Left ventricle myocardium inferior (tissue), 1 donor: Measurements from ENCODE around the gene ANKRD17. TPM values are rescaled to one million over a fixed set of nuclear protein-coding genes. Genes with fewer than 3 reads are reported as not detected.
A peak's percentile ranks its signal among the peaks of the same experiment; 100 is the strongest.

Experiments used
- DNase-seq: peaks from one replicate; pipeline ENCODE4 v3.0.0-alpha.2; 2020
- H3K27ac ChIP-seq: fragments of 200-600 bp; replicated peaks from 2 replicates; pipeline ENCODE4 v1.8.0; 2021
- H3K27me3 ChIP-seq: fragments of 200-600 bp; 2 replicates; pipeline ENCODE4 v1.8.0; 2021; ENCODE audit warnings: low read depth
- H3K36me3 ChIP-seq: fragments of 200-600 bp; 2 replicates; pipeline ENCODE4 v1.8.0; 2021
- H3K4me1 ChIP-seq: fragments of 200-600 bp; 2 replicates; pipeline ENCODE4 v1.8.0; 2021
- H3K4me3 ChIP-seq: fragments of 200-600 bp; 2 replicates; pipeline ENCODE4 v1.8.0; 2021; ENCODE audit warnings: mild to moderate bottlenecking, moderate library complexity
- H3K9me3 ChIP-seq: fragments of 200-600 bp; replicated peaks from 2 replicates; pipeline ENCODE4 v1.8.0; 2021
- intact Hi-C: fragments of 100-400 bp; cut with micrococcal nuclease; formaldehyde crosslinking; loops from one replicate; pipeline ENCODE4 v1.11.0; 2022
- total RNA-seq: library from RNA; stranded (reverse); fragmentation: NEBNext Ultra II Directional; extraction: Animal tissue kit (Norgen Biotek cat#: 25700); gene quantifications from one replicate; pipeline ENCODE4 v1.2.1, GENCODE V29; 2021
- TF ChIP-seq, protein P1 (sequence below): fragments of 200-600 bp; IDR thresholded peaks from 2 replicates; pipeline ENCODE4 v1.8.0; 2021; ENCODE audit warnings: antibody characterized with exemption, mild to moderate bottlenecking, borderline replicate concordance
- donor health status: DM: no; HTN: yes; CAD: no; lungs with severe emphysema.

Gene ANKRD17
- total RNA-seq, 1 donor from 2014 or later = 54.1 TPM

DNA sequence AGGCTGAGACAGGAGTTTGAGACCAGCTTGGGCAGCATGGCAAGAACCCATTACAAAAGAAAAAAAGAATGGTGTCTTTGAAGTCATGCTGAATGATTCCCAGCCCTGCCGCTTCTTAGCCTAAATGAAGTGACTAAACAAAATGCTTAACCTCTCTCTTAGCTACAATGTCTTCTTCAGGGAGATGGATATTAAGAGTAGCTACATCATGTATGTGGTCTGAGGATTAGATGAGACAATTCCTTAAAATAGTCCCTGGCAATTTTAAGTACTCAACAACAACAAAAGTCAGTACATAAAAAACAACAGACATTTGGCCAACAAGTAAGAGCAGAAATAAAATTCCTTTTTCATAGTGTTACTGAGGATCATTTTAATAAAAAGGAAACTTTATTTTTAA lies 124.8 kb downstream of the ANKRD17 start:
- Histone ChIP-seq H3K4me3 (no peak overlapping the region), H3K4me1 (no peaks in the 10 kb centered on the region)
- no peak for DNase-seq

DNA sequence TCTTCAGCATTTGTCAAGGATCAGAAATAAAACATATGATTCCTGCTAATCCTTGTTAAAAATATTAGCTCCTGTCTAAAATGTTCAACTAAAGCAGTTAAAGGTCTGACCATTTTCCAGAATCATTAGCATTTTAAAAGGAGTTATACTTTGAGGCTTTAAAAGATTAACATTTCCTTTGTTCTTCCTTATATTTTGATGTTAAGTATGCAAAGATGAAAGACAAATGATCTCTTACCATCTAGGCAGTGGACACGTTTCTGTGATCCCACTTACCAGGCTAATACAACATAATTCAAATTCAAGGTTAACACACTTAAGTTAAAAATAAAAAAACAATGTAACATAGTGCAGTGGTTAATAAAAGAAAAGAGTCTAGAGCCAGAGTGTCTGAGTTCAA lies 127.3 kb downstream of the ANKRD17 start:
- no peaks in the 10 kb centered on the region for H3K27me3 ChIP-seq
- intact Hi-C loops = no loop called here
- no peaks in the 10 kb centered on the region for H3K9me3 ChIP-seq
- no peaks in the 10 kb centered on the region for H3K4me1 ChIP-seq
- TF ChIP-seq, protein P1, sequence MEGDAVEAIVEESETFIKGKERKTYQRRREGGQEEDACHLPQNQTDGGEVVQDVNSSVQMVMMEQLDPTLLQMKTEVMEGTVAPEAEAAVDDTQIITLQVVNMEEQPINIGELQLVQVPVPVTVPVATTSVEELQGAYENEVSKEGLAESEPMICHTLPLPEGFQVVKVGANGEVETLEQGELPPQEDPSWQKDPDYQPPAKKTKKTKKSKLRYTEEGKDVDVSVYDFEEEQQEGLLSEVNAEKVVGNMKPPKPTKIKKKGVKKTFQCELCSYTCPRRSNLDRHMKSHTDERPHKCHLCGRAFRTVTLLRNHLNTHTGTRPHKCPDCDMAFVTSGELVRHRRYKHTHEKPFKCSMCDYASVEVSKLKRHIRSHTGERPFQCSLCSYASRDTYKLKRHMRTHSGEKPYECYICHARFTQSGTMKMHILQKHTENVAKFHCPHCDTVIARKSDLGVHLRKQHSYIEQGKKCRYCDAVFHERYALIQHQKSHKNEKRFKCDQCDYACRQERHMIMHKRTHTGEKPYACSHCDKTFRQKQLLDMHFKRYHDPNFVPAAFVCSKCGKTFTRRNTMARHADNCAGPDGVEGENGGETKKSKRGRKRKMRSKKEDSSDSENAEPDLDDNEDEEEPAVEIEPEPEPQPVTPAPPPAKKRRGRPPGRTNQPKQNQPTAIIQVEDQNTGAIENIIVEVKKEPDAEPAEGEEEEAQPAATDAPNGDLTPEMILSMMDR = no peak
- no peak overlapping the region for H3K27ac ChIP-seq
- peaks cover 58% of the 10 kb centered on the region for H3K36me3 ChIP-seq
- no peak for DNase-seq
- H3K4me3 ChIP-seq = no peak overlapping the region

More for the DNA sequence above, 124.8 kb downstream of the ANKRD17 start:
- H3K9me3 ChIP-seq = no peaks in the 10 kb centered on the region
- no peaks in the 10 kb centered on the region for H3K27me3 ChIP-seq
- H3K27ac ChIP-seq = no peak overlapping the region
- H3K36me3 ChIP-seq = peaks cover 76% of the 10 kb centered on the region
- TF ChIP-seq, protein P1 = no peak
- intact Hi-C loops = no loop called here

DNA sequence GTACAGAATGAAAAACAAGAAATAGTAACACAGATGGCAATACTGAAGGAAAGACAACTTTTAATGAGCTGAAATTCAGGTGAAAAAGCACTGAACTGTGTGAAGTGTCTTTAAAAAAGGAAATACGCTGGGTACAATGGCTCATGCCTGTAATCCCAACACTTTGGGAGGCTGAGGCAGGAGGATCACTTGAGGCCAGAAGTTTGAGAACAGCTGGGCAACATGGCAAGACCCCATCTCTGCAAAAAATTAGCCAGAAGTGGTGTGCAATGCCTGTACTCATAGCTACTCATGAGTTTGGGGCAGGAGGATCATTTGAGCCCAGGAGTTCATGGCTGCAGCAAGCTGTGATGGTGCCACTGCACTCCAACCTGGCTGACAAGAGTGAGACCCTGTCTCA lies 129.3 kb downstream of the ANKRD17 start:
- Histone ChIP-seq H3K27me3 (no peaks in the 10 kb centered on the region), H3K27ac (no peak overlapping the region), H3K4me1 (no peaks in the 10 kb centered on the region), H3K4me3 (no peak overlapping the region), H3K9me3 (no peaks in the 10 kb centered on the region), H3K36me3 (peaks cover 60% of the 10 kb centered on the region)
- DNase-seq = no peak
- TF ChIP-seq, protein P1 = no peak
- intact Hi-C loops = no loop called here

DNA sequence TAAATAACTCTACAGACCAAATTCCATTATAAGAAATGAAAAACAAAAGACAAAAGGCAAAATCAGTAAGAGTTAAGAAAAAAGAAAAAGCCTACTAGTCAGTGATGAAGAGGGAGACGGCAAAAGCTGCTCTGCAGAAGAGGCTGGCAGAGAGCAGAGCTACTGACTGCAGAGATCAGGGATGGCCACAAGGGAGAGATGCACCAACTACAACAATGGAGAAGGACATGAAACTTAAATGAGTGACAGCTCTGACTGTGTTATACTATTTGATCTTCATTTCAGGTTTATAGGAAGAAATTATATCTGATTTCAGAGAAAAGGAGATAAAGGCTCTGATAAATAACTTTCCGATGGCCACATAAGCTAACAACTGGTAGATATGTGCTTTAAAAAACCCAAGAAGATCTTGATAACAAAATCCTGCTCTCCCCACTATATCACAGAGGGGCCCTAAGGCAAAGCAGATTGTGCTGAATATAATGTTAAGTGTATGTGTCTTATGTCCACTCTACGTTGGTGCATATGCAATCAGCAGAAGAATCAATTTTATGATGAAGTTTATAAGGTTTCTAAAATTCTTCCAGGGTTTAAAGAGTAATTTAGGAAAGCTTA lies 130.7 kb downstream of the ANKRD17 start:
- no peaks in the 10 kb centered on the region for H3K9me3 ChIP-seq
- peaks cover under 1% of the 10 kb centered on the region for H3K4me1 ChIP-seq
- TF ChIP-seq, protein P1 = peak; percentile 52
- no peak for DNase-seq
- intact Hi-C loops = no loop called here
- H3K4me3 ChIP-seq = no peak overlapping the region
- peaks cover 60% of the 10 kb centered on the region for H3K36me3 ChIP-seq
- no peak overlapping the region for H3K27ac ChIP-seq
- H3K27me3 ChIP-seq = no peaks in the 10 kb centered on the region

DNA sequence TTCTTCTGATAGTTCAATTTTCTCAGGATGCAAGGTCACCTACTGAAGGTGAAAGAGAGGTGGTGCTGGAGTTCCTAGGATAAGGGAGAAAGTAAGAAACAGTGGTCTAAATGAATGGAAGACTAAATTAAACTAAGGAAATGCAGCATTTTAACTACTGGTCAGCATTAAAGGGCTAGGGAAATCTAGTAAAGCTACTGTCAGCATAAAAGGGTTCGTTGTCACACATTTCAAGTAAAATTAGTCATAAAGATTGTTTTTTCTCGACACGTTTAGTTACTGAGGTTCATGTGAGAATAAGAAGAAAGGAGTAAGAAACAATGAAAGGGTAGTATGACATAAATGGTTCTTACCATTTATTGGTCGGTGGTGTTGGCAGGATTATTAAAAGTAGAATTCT lies 149.1 kb downstream of the ANKRD17 start:
- intact Hi-C loops = no loop called here
- H3K9me3 ChIP-seq = no peaks in the 10 kb centered on the region
- H3K27ac ChIP-seq = no peak overlapping the region
- H3K36me3 ChIP-seq = peaks cover 90% of the 10 kb centered on the region
- no peaks in the 10 kb centered on the region for H3K27me3 ChIP-seq
- H3K4me1 ChIP-seq = no peaks in the 10 kb centered on the region
- no peak for DNase-seq
- TF ChIP-seq, protein P1 = no peak
- H3K4me3 ChIP-seq = no peak overlapping the region
